Vagina (tissue), 2 donors: Measurements from ENCODE around the gene SHLD3.
"Not testable (repeated sequence)": the region's sequence is repeated elsewhere in the genome, so short reads cannot be mapped to it uniquely, and the experiment has no call there.

Experiments
- POLR2A ChIP-seq, 2 donors: fragments of 450-650 bp; IDR thresholded peaks; one replicate each; pipeline ENCODE4 v1.6.1; 2017; ENCODE audit warnings: antibody characterized with exemption in 2 of 2, mild to moderate bottlenecking in 2 of 2, moderate library complexity in 2 of 2
- POLR2AphosphoS5 ChIP-seq, 2 donors: sonication (generic); formaldehyde crosslinking; IDR thresholded peaks; one replicate each; pipeline ENCODE4 v1.9.0; 2017; ENCODE audit warnings: antibody characterized with exemption in 2 of 2, mild to moderate bottlenecking in 2 of 2, low read depth in 1 of 2; ENCODE audit not compliant: insufficient read depth in 1 of 2

DNA sequence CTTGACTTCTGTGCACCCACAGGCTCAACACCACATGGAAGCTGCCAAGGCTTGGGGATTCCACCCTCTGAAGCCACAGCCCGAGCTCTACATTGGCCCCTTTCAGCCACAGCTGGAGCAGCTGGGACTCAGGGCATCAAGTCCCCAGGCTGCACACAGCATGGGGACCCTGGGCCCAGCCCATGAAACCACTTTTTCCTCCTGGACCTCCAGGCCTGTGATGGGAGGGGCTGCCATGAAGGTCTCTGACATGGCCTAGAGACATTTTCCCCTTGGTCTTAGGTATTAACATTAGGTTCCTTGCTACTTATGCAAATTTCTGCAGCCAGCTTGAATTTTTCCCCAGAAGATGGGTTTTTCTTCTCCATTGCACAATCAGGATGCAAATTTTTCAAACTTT, 23.1 kb upstream of the SHLD3 start:
- not testable (repeated sequence) for TF ChIP-seq POLR2AphosphoS5 (IDR thresholded peaks at IDR 0.05; ENCODE audit: insufficient read depth in 1 of 2, low read depth in 1 of 2); POLR2A (IDR thresholded peaks at IDR 0.05)
